ENCODE data around the gene TINAG. TPM values are rescaled to one million over a fixed set of nuclear protein-coding genes. Genes with fewer than 3 reads are reported as not detected.

TINAG gene, protein sequence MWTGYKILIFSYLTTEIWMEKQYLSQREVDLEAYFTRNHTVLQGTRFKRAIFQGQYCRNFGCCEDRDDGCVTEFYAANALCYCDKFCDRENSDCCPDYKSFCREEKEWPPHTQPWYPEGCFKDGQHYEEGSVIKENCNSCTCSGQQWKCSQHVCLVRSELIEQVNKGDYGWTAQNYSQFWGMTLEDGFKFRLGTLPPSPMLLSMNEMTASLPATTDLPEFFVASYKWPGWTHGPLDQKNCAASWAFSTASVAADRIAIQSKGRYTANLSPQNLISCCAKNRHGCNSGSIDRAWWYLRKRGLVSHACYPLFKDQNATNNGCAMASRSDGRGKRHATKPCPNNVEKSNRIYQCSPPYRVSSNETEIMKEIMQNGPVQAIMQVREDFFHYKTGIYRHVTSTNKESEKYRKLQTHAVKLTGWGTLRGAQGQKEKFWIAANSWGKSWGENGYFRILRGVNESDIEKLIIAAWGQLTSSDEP
- not detected in 2 replicates for total RNA-seq (2014; rRNA removed; shearing (Covaris generic))

DNA sequence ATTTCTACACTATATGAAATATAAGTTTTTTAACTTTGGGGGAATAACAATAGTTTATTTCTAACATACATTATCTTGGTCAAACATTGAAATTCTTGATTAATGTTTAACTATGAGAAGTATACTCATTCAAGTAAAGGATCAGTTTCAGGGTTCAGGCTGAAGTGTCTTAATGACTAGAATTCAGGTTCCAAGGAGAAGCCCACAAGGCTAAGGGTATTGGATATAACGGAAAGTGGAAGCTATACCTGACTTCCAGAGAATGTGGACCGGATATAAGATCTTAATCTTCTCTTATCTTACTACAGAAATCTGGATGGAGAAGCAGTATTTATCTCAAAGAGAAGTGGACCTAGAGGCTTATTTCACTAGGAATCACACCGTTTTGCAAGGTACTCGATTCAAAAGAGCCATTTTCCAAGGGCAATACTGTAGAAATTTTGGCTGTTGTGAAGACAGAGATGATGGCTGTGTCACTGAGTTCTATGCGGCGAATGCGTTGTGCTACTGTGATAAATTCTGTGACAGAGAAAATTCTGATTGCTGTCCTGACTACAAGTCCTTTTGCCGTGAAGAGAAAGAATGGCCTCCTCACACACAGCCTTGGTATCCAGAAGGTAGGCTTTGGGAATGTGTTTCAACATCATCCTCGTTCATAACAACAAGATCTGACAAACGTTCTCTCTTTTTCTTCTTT lies at the start of gene TINAG:
Gene TINAG, plus strand, starts transcription at position 153 of the 697 bp plus-strand sequence. Its CDS starts 110 bp downstream, at position 263.
- DNase-seq (ENCODE audit: low read depth) = no peak

- no peak for DNase-seq (ENCODE audit: low read depth)
Observed at GRCh38 chr6:54260025-54260424, 48.2 kb upstream of the TINAG start.

DNA sequence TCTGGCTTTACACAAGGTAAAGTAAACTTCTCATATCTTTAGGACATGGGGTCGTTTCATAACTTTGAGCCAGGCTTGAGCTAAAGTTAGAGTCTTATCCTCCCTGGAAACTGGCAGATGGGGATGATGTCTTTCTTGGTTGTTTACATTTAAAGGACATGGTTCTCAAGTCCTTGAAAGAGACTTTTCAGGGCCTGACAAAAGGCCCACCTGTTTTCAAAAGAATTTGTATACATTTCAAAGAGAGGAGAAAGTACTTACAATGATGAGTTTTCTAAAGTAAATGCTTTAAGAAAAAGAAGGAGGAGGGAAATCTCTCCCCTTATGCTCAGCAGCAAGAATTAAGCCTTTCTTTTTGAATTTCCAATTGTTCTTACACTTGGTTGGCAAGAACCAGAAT lies 45.7 kb upstream of the TINAG start:
- no peak for DNase-seq (ENCODE audit: low read depth)

DNA sequence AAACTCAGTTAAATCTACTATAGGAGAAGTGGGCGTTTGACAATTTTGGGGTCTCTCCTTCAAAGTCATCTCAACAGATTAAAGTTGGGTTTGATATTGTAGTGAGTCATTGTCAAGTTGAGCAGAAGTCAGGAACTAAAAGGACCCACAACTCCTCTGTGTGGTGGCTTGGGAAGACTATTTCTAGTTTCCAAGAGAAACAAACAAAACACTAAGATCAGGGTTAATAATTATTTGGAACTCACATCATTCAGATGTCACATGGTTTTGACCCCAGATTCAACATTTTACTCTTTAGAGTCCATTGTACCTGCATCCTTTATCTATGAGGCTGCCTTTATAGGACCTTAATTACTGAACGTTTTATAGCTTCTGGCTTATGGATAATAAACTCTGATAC lies 45.3 kb upstream of the TINAG start:
- DNase-seq (ENCODE audit: low read depth) = no peak

- DNase-seq (ENCODE audit: low read depth) = no peak
Observed at GRCh38 chr6:54264581-54265272, 43.5 kb upstream of the TINAG start.

GRCh38 chr6:54266400-54266923 lies 41.8 kb upstream of the TINAG start:
- no peak for DNase-seq (ENCODE audit: low read depth)

GRCh38 chr6:54267798-54268197 lies 40.4 kb upstream of the TINAG start:
- DNase-seq (ENCODE audit: low read depth) = peak; percentile 59

DNA sequence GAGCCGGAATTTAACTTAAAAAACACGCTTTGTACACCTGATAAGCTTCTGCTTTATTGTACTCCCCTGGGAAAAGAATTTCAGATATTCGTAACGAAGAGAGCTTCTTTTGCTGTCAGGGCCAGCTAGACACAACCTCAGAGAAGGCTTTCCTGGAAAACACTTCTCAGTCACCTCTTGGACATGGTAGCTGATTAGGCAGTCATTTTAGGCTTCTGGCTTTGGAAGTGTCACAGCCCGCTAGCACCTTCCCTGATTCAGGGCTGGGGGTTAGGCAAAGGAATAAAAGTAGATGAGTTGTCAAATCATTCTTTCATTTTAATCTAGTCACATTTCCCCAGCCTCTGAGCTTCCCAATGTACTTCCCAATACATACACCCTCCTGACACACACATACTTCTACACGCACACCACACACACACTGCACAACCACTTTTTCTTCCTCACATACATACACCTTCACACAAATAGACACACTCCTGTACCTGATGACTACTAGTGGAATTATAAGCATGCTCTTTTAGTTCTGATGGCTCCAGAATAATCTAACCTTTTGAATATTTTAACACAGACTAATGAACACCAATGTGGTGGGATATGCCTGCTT lies 34.9 kb upstream of the TINAG start:
- no peak for DNase-seq (ENCODE audit: low read depth)

GRCh38 chr6:54274383-54274782 lies 33.9 kb upstream of the TINAG start:
- no peak for DNase-seq (ENCODE audit: low read depth)

GRCh38 chr6:54282186-54282585 lies 26.1 kb upstream of the TINAG start:
- peak; percentile 77 for DNase-seq (ENCODE audit: low read depth)

DNA sequence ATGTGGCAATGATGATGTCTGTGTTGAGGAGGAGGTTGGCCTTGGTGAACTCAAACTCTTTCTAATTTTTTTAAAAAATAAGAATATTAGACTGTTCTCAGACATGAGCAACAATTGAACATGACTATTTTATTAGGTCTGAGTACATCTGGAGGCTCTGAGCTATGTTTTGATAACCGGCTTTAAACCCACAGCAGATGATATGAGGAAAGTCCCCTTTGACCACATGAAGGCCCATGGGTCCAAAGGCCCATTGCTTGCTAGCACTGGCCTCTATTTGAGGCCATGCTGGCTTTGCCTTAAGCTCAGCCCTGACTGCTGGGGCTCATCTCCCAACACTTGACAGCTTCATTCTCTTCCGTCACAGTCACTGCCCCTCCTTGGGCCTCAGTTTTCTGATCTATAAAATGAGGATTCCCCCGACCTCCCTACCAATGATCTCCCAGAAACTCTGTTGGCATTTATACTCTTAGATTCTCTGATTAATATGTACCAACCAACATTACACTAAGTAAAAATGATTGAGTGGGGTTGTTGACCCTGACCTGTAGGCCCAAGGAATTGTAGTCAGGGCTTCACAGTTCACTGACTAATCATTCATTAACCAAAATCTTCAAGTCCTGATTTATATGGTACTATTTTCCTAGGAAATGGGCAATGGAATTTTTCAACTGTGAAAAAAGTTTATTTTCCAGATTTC lies 23.9 kb upstream of the TINAG start:
- peak; percentile 34 for DNase-seq (ENCODE audit: low read depth)

DNA sequence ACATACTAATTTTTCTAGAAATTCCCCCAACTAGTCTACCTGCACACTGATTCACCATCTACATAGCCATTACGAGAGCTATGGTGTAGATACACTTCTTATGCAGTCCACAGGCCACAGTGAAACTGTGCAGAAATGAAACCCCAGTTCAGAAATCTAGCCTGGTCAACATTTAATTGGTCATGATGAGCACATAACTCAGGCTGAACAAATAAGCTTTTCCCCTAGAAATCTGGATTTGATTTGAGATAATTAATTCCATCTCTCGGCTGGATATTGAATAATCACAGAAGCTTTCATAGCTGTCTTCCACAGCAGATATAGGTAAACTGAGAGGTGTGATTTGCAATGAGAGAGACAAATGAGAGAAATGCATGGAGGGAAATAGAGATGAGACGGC lies 22.6 kb upstream of the TINAG start:
- DNase-seq (ENCODE audit: low read depth) = peak; percentile 22

- DNase-seq (ENCODE audit: low read depth) = peak; percentile 20
Observed at GRCh38 chr6:54286141-54286540, 22.1 kb upstream of the TINAG start.

DNA sequence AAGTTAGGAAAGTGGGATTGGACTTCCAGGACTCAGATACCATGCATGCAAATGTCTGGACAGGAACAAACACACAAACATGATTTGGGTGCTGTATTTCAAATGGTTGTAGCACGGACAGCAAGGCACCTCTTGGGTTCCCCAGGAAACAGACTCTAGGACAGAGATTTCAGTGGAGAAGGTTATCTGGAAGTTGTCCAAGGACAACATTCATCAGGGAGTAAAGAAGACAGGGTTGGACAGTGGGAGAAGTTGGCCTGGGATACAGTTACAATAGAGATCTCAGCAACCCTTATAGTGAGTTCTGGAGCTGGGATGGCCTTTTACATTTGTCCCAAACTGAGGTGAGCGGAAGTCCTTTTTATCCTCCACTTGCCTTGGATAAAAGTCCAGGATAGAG lies 19.8 kb upstream of the TINAG start:
- peak; percentile 36 for DNase-seq (ENCODE audit: low read depth)

DNA sequence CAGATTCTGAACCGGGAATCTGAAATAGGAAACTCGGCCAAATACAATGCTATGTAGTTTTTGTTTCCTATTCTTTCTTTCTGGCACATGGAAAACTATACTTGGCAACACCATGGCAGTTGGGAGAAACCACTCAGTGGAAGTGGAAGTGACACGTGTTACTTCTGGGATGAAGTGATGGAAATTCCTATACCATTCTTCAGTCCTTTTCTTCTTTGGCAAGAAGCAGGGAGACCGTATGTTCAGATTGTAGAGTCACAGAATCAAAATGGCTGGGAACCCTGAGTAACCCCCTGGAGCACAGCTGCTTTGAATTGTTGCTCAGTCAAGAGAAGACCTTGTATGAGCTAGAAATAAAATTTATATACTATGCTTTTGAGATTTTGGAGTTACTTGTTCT lies 18.8 kb upstream of the TINAG start:
- DNase-seq (ENCODE audit: low read depth) = no peak

DNA sequence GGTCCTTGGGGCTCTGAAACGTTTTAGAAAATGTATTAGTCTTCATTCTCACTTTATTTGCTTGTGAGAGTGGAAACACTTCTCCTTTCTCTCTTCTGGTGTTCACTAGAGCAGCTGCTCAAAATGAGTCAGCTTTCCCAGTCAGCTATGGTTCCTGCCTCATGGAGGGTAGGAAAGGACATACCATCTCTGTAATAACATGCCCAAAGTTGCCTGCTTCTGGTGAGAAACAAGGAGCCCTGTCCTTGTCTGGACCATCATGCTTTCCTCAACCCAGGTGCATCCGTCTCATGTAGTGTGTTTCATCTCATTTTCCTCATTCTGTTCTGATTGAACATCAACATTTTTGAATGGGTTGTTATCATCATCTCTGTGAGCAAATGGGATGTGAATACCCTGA lies 17.1 kb upstream of the TINAG start:
- DNase-seq (ENCODE audit: low read depth) = peak; percentile 82

- DNase-seq (ENCODE audit: low read depth) = peak; percentile 78
Observed at GRCh38 chr6:54291738-54292137, 16.5 kb upstream of the TINAG start.

GRCh38 chr6:54294965-54295532 lies 13.2 kb upstream of the TINAG start:
- no peak for DNase-seq (ENCODE audit: low read depth)

- peak; percentile 39 for DNase-seq (ENCODE audit: low read depth)
Observed at GRCh38 chr6:54299542-54300269, 8.5 kb upstream of the TINAG start.

DNA sequence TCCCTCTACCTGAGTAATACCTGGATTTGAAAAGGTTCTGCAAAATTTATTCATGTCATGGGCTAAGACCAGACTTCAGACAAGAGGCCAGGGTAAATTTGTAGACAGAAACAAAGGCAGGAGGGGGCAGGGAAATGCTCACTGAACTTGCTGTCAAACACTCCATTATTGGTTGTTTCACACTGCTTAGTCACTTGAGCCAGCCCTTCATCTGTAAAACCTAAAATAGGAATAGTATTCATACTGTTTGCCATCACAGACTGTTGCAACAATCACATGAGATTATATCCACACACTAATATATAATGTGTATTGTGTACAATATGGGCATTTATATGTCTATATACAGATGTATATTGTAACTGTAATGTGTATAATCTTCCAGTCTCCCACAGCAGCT lies 6.5 kb upstream of the TINAG start:
- DNase-seq (ENCODE audit: low read depth) = no peak

Data from RPMI7951 (cell line).